HCT116 (cell line): ENCODE data around the gene SMIM41. TPM values are rescaled to one million over a fixed set of nuclear protein-coding genes. Genes with fewer than 3 reads are reported as not detected.

Experiments used
- ATAC-seq: fragments of 200-7000 bp; cut with Tn5 transposase; 2 replicates; pipeline ENCODE4 v1.9.1; 2020; ENCODE audit warnings: mild to moderate bottlenecking, moderate library complexity
- Bru-seq: library from RNA; stranded (reverse); fragments of 400-500 nt; gene quantifications from one replicate; lab custom pipeline; 2021; lab: Mats Ljungman, UMichigan
- BruChase-seq, 2 experiments: library from RNA; stranded (reverse); fragments of 400-500 nt; gene quantifications; one replicate each; lab custom pipeline; 2021; lab: Mats Ljungman, UMichigan
- BruUV-seq: library from RNA; stranded (reverse); fragments of 400-500 nt; replicated peaks from 2 replicates; lab custom pipeline; 2021; lab: Mats Ljungman, UMichigan
- CTCF ChIA-PET: fragments of 300-600 bp; sonication (Branson Sonifier 250); formaldehyde crosslinking; loops from one replicate; lab custom pipeline; 2021; ENCODE audit warnings: antibody characterized with exemption; lab: Charles Lee
- POLR2A ChIA-PET: fragments of 300-600, 350-600 bp; sonication (Branson Sonifier 250); formaldehyde crosslinking; loops from one replicate; lab custom pipeline; 2021; ENCODE audit warnings: antibody characterized with exemption; lab: Charles Lee
- RAD21 ChIA-PET, 2 experiments: fragments of 300-600 bp; sonication (Branson Sonifier 250); formaldehyde crosslinking; loops; one replicate each; lab custom pipeline; 2023; ENCODE audit warnings: low total read pairs in 2 of 2; ENCODE audit not compliant: uncharacterized antibody in 2 of 2, unreplicated experiment in 2 of 2, low non-redundant PET in 1 of 2; lab: Charles Lee
- DNase-seq: peaks from one replicate; pipeline ENCODE4 v3.0.0-alpha.2; 2010; ENCODE audit warnings: low read depth, low spot score
- H2AFZ ChIP-seq: fragments of 200-600 bp; shearing (Covaris generic), sonication (generic); 2 replicates; pipeline ENCODE4 v1.6.1; 2017; ENCODE audit warnings: low read depth, mixed run types, mixed read lengths, antibody characterized with exemption, low read length; ENCODE audit not compliant: poor library complexity, severe bottlenecking
- H3K27ac ChIP-seq: 2 replicates; pipeline ENCODE4 v1.5.1; 2012; ENCODE audit warnings: low read depth, low read length
- H3K27me3 ChIP-seq: fragments of 200-600 bp; sonication (generic); 2 replicates; pipeline ENCODE4 v1.6.1; 2016; ENCODE audit warnings: mixed run types, low read length, mixed read lengths; ENCODE audit not compliant: insufficient read depth
- H3K36me3 ChIP-seq, 2 experiments: fragments of 200-500 bp in 1 of 2; fragments of 200-600 bp in 1 of 2; sonication (Bioruptor generic) in 1 of 2; sonication (generic) in 1 of 2; 2 replicates each; pipeline versions ENCODE4 v1.5.1 to v1.6.1; 2014 to 2016; ENCODE audit warnings: low read length in 2 of 2, inconsistent platforms in 1 of 2, mixed read lengths in 1 of 2, mixed run types in 1 of 2; ENCODE audit not compliant: insufficient read depth in 2 of 2, control insufficient read depth in 1 of 2
- H3K4me1 ChIP-seq, 2 experiments: fragments of 200-600 bp in 1 of 2; sonication (generic) in 1 of 2; 2 replicates each; pipeline versions ENCODE4 v1.5.1 to v1.6.1; 2012 to 2017; ENCODE audit warnings: low read length in 2 of 2, inconsistent platforms in 1 of 2, mild to moderate bottlenecking in 1 of 2, mixed read lengths in 1 of 2, mixed run types in 1 of 2, moderate library complexity in 1 of 2; ENCODE audit not compliant: insufficient read depth in 2 of 2, control insufficient read depth in 1 of 2
- H3K4me2 ChIP-seq: fragments of 200-600 bp; sonication (generic); 2 replicates; pipeline ENCODE4 v1.6.1; 2017; ENCODE audit warnings: mixed run types, low read length, mixed read lengths
- H3K4me3 ChIP-seq, 2 experiments: fragments of 200-600 bp in 1 of 2; sonication (generic) in 1 of 2; replicated peaks in 1 of 2; 2 replicates each; pipeline ENCODE4 v1.5.1; 2011 to 2016; ENCODE audit warnings: low read length in 2 of 2, control low read depth in 1 of 2, low read depth in 1 of 2, mild to moderate bottlenecking in 1 of 2, mixed read lengths in 1 of 2, mixed run types in 1 of 2
- H3K79me2 ChIP-seq: fragments of 200-600 bp; sonication (generic); 2 replicates; pipeline ENCODE4 v1.6.1; 2017; ENCODE audit warnings: mild to moderate bottlenecking, mixed run types, low read length, moderate library complexity, mixed read lengths; ENCODE audit not compliant: insufficient read depth
- H3K9ac ChIP-seq: fragments of 200-600 bp; sonication (generic); 2 replicates; pipeline ENCODE4 v1.6.1; 2016; ENCODE audit warnings: low read length, mixed read lengths
- H3K9me2 ChIP-seq: fragments of 200-600 bp; sonication (generic), shearing (Covaris generic); 2 replicates; pipeline ENCODE4 v1.6.1; 2017; ENCODE audit warnings: mixed run types, mild to moderate bottlenecking, moderate library complexity; ENCODE audit not compliant: insufficient read depth
- H3K9me3 ChIP-seq, 2 experiments: fragments of 200-500 bp in 1 of 2; fragments of 200-600 bp in 1 of 2; sonication (Bioruptor generic) in 1 of 2; sonication (generic) in 1 of 2; 2 replicates each; pipeline ENCODE4 v1.6.1; 2014 to 2017; ENCODE audit warnings: low read length in 2 of 2, mixed read lengths in 2 of 2, inconsistent platforms in 1 of 2, low read depth in 1 of 2, mild to moderate bottlenecking in 1 of 2, mixed run types in 1 of 2, moderate library complexity in 1 of 2; ENCODE audit not compliant: control insufficient read depth in 1 of 2, insufficient read depth in 1 of 2
- H4K20me1 ChIP-seq: fragments of 200-600 bp; sonication (generic), shearing (Covaris generic); 2 replicates; pipeline ENCODE4 v1.6.1; 2017; ENCODE audit warnings: mixed run types, mild to moderate bottlenecking, moderate library complexity; ENCODE audit not compliant: insufficient read depth
- CBX3 ChIP-seq: IDR thresholded peaks from 2 replicates; pipeline ENCODE4 v1.6.1; 2012; ENCODE audit warnings: low read depth
- intact Hi-C: fragments of 100-400 bp; cut with micrococcal nuclease; formaldehyde crosslinking; loops from 2 replicates; pipeline ENCODE4 v1.10.0; 2022
- long read RNA-seq: library from polyadenylated mRNA; unstranded; transcript quantifications from one replicate; pipeline ENCODE4 v2.0.0, GENCODE V29; 2021; ENCODE audit not compliant: unreplicated experiment
- polyA plus RNA-seq: library from polyadenylated mRNA; unstranded; fragments of >200 nt; gene quantifications from 2 replicates; pipeline ENCODE4 v1.2.1, GENCODE V29; 2012; ENCODE audit warnings: missing spikeins
- total RNA-seq: library from RNA; stranded (reverse); gene quantifications from one replicate; pipeline ENCODE4 v1.2.1, GENCODE V29; 2021; ENCODE audit not compliant: unreplicated experiment
- TF ChIP-seq, protein P1 (sequence below): IDR thresholded peaks from 2 replicates; pipeline ENCODE4 v1.6.1; 2011; ENCODE audit warnings: mild to moderate bottlenecking, low read length, moderate library complexity; ENCODE audit not compliant: insufficient replicate concordance; ENCODE audit errors: extremely low read depth

The SMIM41 gene
- total RNA-seq (not detected), Bru-seq, nascent RNA (percentile 42 among the genes with signal in this experiment), BruChase-seq, experiment 1, labeled RNA remaining after a 6-hour chase (percentile 26 among the genes with signal in this experiment), BruChase-seq, experiment 2, labeled RNA remaining after a 2-hour chase (percentile 26 among the genes with signal in this experiment)
- polyA plus RNA-seq = not detected in 2 replicates
- long read RNA-seq = 0 reads

DNA sequence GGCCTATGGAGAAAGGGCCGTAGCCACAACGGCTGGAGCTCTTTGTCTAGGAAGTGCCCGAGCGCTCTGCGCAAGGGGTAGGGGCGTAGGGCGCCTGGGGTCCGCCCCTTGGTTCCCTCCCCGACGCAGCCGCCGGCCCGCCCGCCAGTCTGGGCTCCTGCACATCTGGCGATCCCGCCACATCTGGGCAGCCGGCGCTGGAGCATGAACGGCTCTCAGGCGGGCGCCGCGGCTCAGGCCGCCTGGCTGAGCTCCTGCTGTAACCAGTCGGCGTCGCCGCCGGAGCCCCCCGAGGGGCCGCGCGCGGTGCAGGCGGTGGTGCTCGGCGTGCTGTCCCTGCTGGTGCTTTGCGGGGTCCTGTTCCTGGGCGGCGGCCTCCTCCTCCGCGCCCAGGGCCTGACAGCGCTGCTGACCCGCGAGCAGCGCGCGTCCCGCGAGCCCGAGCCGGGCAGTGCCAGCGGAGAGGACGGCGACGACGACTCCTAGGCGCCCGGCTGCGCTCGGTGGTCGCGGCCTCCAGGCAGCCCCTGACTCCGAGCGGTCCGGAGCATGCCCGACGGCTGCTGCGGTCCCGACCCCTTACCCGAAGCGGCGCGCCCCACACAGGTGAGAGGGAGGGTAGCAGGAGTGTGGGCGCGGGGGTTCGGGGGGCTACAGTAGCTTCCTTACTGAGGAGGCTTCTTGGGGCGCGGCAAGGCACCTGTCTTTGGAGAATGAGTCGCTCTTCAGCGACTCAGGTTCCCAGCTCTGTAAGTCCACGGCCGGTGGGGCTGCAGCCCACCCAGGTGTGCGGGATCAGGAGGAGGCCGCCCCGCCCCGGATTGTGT, at the start of gene SMIM41:
Gene SMIM41 (plus strand): TSS at position 129 of the 827 bp plus-strand sequence. CDS start 76 bp downstream, at position 205.
- DNase-seq = no peak
- Histone ChIP-seq H3K9me2 (no peaks in the 10 kb centered on the region), H3K27ac (no peak within 1 kb of the TSS), H3K4me3 (no peak within 1 kb of the TSS), H3K27me3 (no peaks in the 10 kb centered on the region), H3K9ac (no peak within 1 kb of the TSS), H3K79me2 (peaks cover 20% of the 10 kb centered on the region; the same call in 1 of the 2 replicates), H3K9me3 (no peaks in the 10 kb centered on the region), H2AFZ (no peak within 1 kb of the TSS), H3K36me3 (peaks cover 21 to 26% of the 10 kb centered on the region in 2 experiments; a peak in 3 of 4 replicates), H4K20me1 (no peaks in the 10 kb centered on the region), H3K4me2 (no peak within 1 kb of the TSS), H3K4me1 (peaks cover 0 to 5% of the 10 kb centered on the region in 2 experiments; a peak in 1 of 4 replicates)
- BruUV-seq = no TSS peak
- TF ChIP-seq, protein P1, sequence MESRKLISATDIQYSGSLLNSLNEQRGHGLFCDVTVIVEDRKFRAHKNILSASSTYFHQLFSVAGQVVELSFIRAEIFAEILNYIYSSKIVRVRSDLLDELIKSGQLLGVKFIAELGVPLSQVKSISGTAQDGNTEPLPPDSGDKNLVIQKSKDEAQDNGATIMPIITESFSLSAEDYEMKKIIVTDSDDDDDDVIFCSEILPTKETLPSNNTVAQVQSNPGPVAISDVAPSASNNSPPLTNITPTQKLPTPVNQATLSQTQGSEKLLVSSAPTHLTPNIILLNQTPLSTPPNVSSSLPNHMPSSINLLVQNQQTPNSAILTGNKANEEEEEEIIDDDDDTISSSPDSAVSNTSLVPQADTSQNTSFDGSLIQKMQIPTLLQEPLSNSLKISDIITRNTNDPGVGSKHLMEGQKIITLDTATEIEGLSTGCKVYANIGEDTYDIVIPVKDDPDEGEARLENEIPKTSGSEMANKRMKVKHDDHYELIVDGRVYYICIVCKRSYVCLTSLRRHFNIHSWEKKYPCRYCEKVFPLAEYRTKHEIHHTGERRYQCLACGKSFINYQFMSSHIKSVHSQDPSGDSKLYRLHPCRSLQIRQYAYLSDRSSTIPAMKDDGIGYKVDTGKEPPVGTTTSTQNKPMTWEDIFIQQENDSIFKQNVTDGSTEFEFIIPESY = no peak
- no peak for TF ChIP-seq CBX3
- ChIA-PET POLR2A (interaction anchor here (0.7 kb wide), 1 partner anchor 28 kb away, joined by 3 read pairs; the partner anchor contains the start of gene NR4A1), CTCF (interaction anchor here (8.9 kb wide), 1 partner anchor 55 kb away, joined by 123 read pairs; no protein-coding TSS in a partner anchor), RAD21 (interaction anchor here in 1 of 2 experiments (1.8 kb wide), 1 partner anchor 54 kb away, joined by 6 read pairs; no protein-coding TSS in a partner anchor)
- no peak for ATAC-seq
- intact Hi-C loops = no loop called here
